GM12801 (cell line): ENCODE measurements around the gene CFAP99.

Experiments used
- TF ChIP-seq, protein P1 (sequence below): IDR thresholded peaks from one replicate; pipeline ENCODE4 v1.5.1; 2011; ENCODE audit warnings: control low read depth; ENCODE audit not compliant: insufficient read length; ENCODE audit errors: extremely low read depth

Gene CFAP99

DNA sequence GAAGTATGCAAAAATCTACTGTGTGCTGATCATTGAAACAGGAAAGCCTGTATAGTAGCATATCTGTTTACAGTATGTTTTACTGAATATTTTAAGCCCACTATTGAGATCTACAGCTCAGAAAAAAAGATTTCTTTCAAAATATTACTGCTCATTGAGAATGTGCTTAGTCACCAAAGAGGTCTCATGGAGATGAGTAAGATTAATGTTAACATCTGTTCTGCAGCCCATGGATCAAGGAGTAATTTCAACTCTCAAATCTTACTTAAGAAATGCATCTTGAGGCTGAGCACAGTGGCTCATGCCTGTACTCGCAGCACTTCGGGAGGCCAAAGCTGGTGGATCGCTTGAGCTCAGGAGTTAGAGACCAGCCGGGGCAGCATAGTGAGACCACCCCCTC, 53.4 kb downstream of the CFAP99 start:
- TF ChIP-seq, protein P1, sequence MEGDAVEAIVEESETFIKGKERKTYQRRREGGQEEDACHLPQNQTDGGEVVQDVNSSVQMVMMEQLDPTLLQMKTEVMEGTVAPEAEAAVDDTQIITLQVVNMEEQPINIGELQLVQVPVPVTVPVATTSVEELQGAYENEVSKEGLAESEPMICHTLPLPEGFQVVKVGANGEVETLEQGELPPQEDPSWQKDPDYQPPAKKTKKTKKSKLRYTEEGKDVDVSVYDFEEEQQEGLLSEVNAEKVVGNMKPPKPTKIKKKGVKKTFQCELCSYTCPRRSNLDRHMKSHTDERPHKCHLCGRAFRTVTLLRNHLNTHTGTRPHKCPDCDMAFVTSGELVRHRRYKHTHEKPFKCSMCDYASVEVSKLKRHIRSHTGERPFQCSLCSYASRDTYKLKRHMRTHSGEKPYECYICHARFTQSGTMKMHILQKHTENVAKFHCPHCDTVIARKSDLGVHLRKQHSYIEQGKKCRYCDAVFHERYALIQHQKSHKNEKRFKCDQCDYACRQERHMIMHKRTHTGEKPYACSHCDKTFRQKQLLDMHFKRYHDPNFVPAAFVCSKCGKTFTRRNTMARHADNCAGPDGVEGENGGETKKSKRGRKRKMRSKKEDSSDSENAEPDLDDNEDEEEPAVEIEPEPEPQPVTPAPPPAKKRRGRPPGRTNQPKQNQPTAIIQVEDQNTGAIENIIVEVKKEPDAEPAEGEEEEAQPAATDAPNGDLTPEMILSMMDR = no peak

DNA sequence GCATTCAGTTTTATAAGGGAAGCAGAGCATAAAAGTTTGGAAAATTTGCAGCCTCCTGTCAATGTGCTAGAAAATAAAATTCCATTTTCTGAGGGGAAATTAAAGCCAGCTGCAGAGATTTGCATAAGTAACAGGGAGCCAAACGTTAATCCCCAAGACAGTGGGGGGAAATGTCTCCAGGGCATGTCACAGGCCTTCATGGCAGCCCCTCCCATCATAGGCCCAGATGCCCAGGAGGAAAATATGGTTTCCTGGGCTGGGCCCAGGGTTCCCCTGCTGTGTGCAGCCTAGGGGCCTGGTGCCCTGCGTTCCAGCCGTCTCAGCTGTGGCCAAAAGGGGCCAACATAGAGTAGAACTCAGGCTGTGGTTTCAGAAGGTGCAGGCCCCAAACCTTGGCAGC, 59.5 kb downstream of the CFAP99 start:
- TF ChIP-seq, protein P1 = no peak

DNA sequence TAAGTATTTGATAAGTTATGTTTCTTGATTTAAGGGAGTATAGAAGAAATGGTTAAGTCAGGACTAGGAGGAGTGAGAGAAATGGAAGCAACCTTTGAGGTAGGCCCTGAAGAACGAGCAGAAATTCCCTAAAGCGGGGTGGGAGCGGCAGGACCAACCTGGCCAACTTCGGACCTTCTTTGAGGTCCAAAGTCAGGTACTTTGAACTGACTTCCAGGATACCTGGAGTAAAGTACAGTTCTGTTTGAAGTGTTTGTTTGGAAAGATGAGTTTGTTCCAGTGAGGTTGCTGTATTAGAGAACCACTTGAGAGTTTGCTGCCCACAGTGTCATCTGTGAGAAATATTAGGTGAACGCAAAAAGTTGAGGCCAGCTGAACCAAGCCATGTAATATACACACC, 61.9 kb downstream of the CFAP99 start:
- TF ChIP-seq, protein P1 = no peak

DNA sequence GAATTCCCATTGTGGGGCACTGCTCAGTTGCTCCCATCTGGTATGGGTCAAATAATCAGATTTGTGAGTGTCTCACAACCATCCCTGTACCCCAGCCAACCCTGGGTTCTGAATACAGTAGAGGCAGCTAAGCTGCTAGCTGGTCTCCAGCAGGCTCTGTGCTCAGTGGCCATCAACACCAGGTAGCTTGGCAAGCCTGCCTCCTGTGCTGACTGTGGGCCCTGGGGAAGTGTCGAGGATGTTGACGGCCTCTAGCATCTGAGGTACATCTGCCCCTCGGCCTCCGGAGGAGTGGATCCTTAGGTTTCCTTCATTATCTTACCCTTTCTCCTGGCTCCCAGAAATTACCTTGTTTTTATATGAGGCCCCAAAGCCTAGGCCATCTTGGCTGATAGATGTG, 63.4 kb downstream of the CFAP99 start:
- TF ChIP-seq, protein P1 = no peak

DNA sequence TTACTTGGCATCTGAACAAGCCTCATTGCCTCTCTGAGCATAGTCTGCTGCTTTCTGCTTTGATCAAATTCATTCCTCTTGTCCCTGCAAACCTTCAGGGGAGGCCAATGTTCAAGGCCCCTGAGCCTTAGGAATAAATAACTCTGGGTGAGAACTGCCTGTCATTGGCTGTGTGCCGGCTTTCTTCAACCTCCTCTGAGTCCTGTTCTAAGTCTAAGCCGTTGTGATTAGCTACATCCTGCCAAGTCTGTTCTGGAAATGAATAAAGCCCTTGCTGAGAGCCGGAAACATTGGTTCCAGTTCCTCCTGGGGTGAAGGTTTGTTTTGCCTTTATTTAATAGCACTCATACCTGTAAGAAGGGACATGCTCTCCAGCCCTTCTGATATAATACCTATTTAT, 63.9 kb downstream of the CFAP99 start:
- TF ChIP-seq, protein P1 = no peak

DNA sequence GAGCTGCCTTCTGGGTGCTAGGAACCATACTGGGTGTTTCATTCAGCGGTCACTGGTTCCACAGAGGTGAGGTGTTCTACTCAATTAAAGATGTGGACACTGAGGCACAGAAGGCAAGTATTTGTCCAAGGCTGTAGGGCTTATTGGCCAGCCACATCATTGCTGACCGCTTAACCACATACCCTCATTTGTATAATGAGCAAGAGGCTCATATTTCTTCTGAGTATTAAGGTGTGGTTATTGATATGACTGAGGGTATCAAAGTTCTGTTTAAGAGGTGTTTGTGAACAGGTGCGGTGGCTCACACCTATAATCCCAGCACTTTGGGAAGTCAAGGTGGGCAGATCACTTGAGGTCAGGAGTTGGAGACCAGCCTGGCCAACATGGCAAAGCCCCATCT, 64.5 kb downstream of the CFAP99 start:
- TF ChIP-seq, protein P1 = no peak

DNA sequence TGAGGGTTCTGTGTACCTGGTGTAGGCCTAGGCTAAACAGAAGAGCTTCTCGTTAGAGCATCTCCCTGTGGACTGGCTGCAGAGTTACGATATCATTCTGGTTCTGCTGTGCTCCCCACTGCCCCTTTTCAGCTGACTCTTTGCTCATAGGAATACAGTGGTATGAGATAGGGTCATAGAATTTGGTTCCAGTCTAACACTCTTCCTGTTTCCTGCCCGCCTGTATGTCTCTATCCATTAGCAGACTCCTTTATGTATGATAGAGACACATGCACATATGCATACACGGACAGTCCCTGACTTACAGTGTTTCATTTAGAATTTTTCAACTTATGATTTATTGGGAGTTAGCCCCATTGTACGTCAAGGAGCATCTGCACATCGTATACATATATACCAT, 65.4 kb downstream of the CFAP99 start:
- TF ChIP-seq, protein P1 = no peak

DNA sequence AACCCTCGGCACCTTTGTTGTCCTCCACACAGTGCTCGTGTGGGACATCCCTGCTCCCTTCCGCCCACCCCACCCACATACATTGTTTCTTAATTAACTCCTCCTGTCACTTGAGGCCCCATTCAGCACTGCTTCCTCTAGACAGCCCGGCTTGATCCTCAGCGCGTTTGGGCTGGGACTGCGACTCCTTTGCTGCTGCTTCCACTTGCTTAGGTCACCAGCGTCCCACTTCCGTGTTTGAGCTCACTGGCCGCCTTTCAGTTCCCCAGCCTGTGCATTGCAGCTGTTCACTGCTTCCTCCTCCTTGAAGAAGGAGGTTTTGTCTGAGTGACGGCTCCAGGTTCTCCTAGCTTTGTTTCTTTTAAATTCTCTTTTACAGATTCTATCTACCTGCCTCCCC, 66.2 kb downstream of the CFAP99 start:
- TF ChIP-seq, protein P1 = no peak
